ENCODE measurements around the gene DYNC1I1. TPM values are rescaled to one million over a fixed set of nuclear protein-coding genes. Genes with fewer than 3 reads are reported as not detected.

Gene DYNC1I1
- total RNA-seq, 1 donor from 2014 or later = 11.0 TPM

- no peak for TF ChIP-seq CTCF (IDR thresholded peaks at IDR 0.05; ENCODE audit: partially characterized antibody, unreplicated experiment)
- H3K4me1 Mint-ChIP-seq (ENCODE audit: low read depth, unreplicated experiment) = peaks cover 2% of the 10 kb centered on the region
- no peak overlapping the region for H3K27ac Mint-ChIP-seq (ENCODE audit: unreplicated experiment)
- no peak overlapping the region for H3K4me3 Mint-ChIP-seq (ENCODE audit: unreplicated experiment)
- DNase-seq = no peak
- no peaks in the 10 kb centered on the region for H3K27me3 Mint-ChIP-seq (ENCODE audit: unreplicated experiment)
- H3K9me3 Mint-ChIP-seq (ENCODE audit: unreplicated experiment) = no peaks in the 10 kb centered on the region
- no peaks in the 10 kb centered on the region for H3K36me3 Mint-ChIP-seq (ENCODE audit: unreplicated experiment)
These were observed 39.6 kb downstream of the DYNC1I1 start for GRCh38 chr7:95811846-95812445.

- peaks cover 5% of the 10 kb centered on the region for H3K4me1 Mint-ChIP-seq (ENCODE audit: low read depth, unreplicated experiment)
- no peak overlapping the region for H3K27ac Mint-ChIP-seq (ENCODE audit: unreplicated experiment)
- H3K4me3 Mint-ChIP-seq (ENCODE audit: unreplicated experiment) = no peak overlapping the region
- no peak for DNase-seq
- H3K9me3 Mint-ChIP-seq (ENCODE audit: unreplicated experiment) = no peaks in the 10 kb centered on the region
- no peaks in the 10 kb centered on the region for H3K36me3 Mint-ChIP-seq (ENCODE audit: unreplicated experiment)
- no peak for TF ChIP-seq CTCF (IDR thresholded peaks at IDR 0.05; ENCODE audit: partially characterized antibody, unreplicated experiment)
- H3K27me3 Mint-ChIP-seq (ENCODE audit: unreplicated experiment) = no peaks in the 10 kb centered on the region
These were observed 42.4 kb downstream of the DYNC1I1 start for GRCh38 chr7:95814721-95815120.

GRCh38 chr7:95817866-95818640, 45.7 kb downstream of the DYNC1I1 start:
- no peaks in the 10 kb centered on the region for H3K36me3 Mint-ChIP-seq (ENCODE audit: unreplicated experiment)
- H3K4me1 Mint-ChIP-seq (ENCODE audit: low read depth, unreplicated experiment) = peaks cover 3% of the 10 kb centered on the region
- DNase-seq = no peak
- TF ChIP-seq CTCF (IDR thresholded peaks at IDR 0.05; ENCODE audit: partially characterized antibody, unreplicated experiment) = no peak
- no peaks in the 10 kb centered on the region for H3K9me3 Mint-ChIP-seq (ENCODE audit: unreplicated experiment)
- H3K27me3 Mint-ChIP-seq (ENCODE audit: unreplicated experiment) = no peaks in the 10 kb centered on the region
- H3K4me3 Mint-ChIP-seq (ENCODE audit: unreplicated experiment) = no peak overlapping the region
- H3K27ac Mint-ChIP-seq (ENCODE audit: unreplicated experiment) = no peak overlapping the region

- no peak for DNase-seq
- Mint-ChIP-seq H3K4me3 (ENCODE audit: unreplicated experiment) (no peak overlapping the region), H3K9me3 (ENCODE audit: unreplicated experiment) (no peaks in the 10 kb centered on the region), H3K27ac (ENCODE audit: unreplicated experiment) (no peak overlapping the region), H3K36me3 (ENCODE audit: unreplicated experiment) (no peaks in the 10 kb centered on the region), H3K4me1 (ENCODE audit: low read depth, unreplicated experiment) (peaks cover 3% of the 10 kb centered on the region), H3K27me3 (ENCODE audit: unreplicated experiment) (no peaks in the 10 kb centered on the region)
- TF ChIP-seq CTCF (IDR thresholded peaks at IDR 0.05; ENCODE audit: partially characterized antibody, unreplicated experiment) = no peak
These were observed 48.4 kb downstream of the DYNC1I1 start for GRCh38 chr7:95820778-95821177.

- Mint-ChIP-seq H3K9me3 (ENCODE audit: unreplicated experiment) (no peaks in the 10 kb centered on the region), H3K36me3 (ENCODE audit: unreplicated experiment) (no peaks in the 10 kb centered on the region), H3K4me1 (ENCODE audit: low read depth, unreplicated experiment) (peaks cover 3% of the 10 kb centered on the region), H3K27me3 (ENCODE audit: unreplicated experiment) (no peaks in the 10 kb centered on the region), H3K27ac (ENCODE audit: unreplicated experiment) (no peak overlapping the region), H3K4me3 (ENCODE audit: unreplicated experiment) (no peak overlapping the region)
- no peak for DNase-seq
- no peak for TF ChIP-seq CTCF (IDR thresholded peaks at IDR 0.05; ENCODE audit: partially characterized antibody, unreplicated experiment)
These were observed 50.4 kb downstream of the DYNC1I1 start for GRCh38 chr7:95822717-95823116.
